Uterus (tissue), 4 donors: Measurements from ENCODE around the gene KRTAP5-8. TPM values are rescaled to one million over a fixed set of nuclear protein-coding genes. Genes with fewer than 3 reads are reported as not detected.
"Not testable (repeated sequence)": the region's sequence is repeated elsewhere in the genome, so short reads cannot be mapped to it uniquely, and the experiment has no call there.

Experiments used
- DNase-seq, 2 donors: peaks; one replicate each; pipeline ENCODE4 v3.0.0-alpha.2; 2019 to 2020
- H3K27ac ChIP-seq, 2 donors: fragments of 200-600 bp; sonication (generic); 1 replicate in 1 of 2; 2 replicates in 1 of 2; pipeline ENCODE4 v1.5.1; 2016 to 2018
- H3K27me3 ChIP-seq, 2 donors: fragments of 200-600 bp; sonication (generic); one replicate each; pipeline ENCODE4 v1.5.1; 2018 to 2019; ENCODE audit warnings: control low read depth in 1 of 2
- H3K36me3 ChIP-seq, 2 donors: fragments of 200-600 bp; sonication (generic); one replicate each; pipeline ENCODE4 v1.5.1; 2019; ENCODE audit warnings: control low read depth in 1 of 2
- H3K4me1 ChIP-seq, 2 donors: fragments of 200-600 bp; sonication (generic); one replicate each; pipeline ENCODE4 v1.5.1; 2018 to 2019; ENCODE audit warnings: control low read depth in 1 of 2
- H3K4me3 ChIP-seq, 2 donors: fragments of 200-600 bp; sonication (generic); 1 replicate in 1 of 2; 2 replicates in 1 of 2; pipeline ENCODE4 v1.5.1; 2018 to 2019; ENCODE audit warnings: mild to moderate bottlenecking in 1 of 2
- H3K9me3 ChIP-seq, 2 donors: fragments of 200-600 bp; sonication (generic); one replicate each; pipeline ENCODE4 v1.5.1; 2019; ENCODE audit warnings: control low read depth in 1 of 2
- CTCF ChIP-seq, 4 experiments: fragments of 200-600 bp in 2 of 4; fragments of 450-650 bp in 2 of 4; sonication (generic) in 2 of 4; IDR thresholded peaks; one replicate each; pipeline ENCODE4 v1.5.1; 2016 to 2019; ENCODE audit warnings: antibody characterized with exemption in 4 of 4, mild to moderate bottlenecking in 2 of 4, moderate library complexity in 1 of 4
- POLR2A ChIP-seq, 2 donors: fragments of 450-650 bp; IDR thresholded peaks; one replicate each; pipeline ENCODE4 v1.6.1; 2016; ENCODE audit warnings: antibody characterized with exemption in 2 of 2, mild to moderate bottlenecking in 1 of 2, moderate library complexity in 1 of 2
- intact Hi-C: fragments of 100-400 bp; cut with DNase I; formaldehyde crosslinking; loops from one replicate; pipeline ENCODE4 v1.15.1; 2023; ENCODE audit warnings: low total_unique reads
- total RNA-seq, 4 donors: library from RNA; depleted of rRNA in 3 of 4; stranded (reverse); fragments of >200 nt in 3 of 4; gene quantifications; one replicate each; pipeline versions ENCODE4 v1.1.0 to v1.2.4, GENCODE V29; 2014 to 2023
- donor health status: DM: yes; HTN: yes; CAD: no.

KRTAP5-8 gene
- total RNA-seq, 4 donors from 2014 or later, result 0.64 TPM; not detected in 3

DNA sequence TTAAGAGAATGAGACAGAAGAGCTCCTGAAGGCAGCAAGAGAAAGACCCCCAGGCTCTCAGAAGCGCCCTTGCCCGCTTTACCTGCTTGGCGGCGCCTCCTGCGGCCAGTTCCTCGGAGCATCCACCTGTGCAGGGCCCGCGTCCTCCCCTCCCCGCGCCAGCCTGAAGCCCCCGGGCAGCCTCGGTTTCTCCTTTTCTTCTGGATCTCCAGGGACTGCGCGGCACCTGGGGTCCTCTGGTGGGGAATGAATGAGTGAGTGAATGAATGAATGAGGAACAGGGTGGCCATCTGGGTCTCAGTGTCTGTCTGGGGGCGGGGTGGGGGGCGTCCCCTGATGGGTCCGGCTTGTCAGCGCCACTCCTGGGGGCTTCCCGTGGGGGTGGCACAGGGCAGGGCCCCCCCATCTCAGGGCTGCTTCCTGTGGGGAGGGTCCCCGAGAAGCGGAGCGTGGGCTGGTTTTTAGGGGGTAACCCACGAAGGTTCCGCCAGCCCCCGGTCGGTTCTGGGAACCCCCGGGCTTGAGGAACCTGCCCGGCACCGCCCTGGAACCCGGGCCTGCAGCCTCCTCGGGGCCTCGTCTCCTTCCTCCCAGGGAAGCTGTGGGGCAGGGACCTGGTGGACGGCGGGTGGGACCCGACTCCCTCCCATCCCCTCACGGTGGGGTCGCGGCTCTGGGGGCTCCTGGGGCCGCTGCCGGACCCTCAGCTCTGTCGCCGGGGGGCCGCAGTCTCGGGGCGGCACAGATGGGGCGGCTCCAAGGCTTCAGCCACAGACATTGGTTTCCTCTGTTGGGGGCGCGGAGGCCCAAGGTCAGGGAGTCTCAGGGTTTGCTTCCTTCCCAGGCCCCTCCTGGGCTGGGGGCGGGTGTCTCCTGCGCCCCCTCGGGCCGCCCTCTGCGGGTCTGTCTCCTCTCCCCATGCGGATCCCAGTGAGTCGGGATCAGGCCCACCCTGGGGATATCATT is 19.0 kb upstream of the KRTAP5-8 start:
- no peak for DNase-seq
- no peak for TF ChIP-seq CTCF (IDR thresholded peaks at IDR 0.05)
- no peak for TF ChIP-seq POLR2A (IDR thresholded peaks at IDR 0.05)
- intact Hi-C loops, result no loop called here
- H3K4me1 ChIP-seq, result no peaks in the 10 kb centered on the region
- H3K36me3 ChIP-seq, result no peaks in the 10 kb centered on the region
- H3K27ac ChIP-seq, result no peak overlapping the region
- H3K9me3 ChIP-seq, result no peaks in the 10 kb centered on the region
- H3K27me3 ChIP-seq, result no peaks in the 10 kb centered on the region
- H3K4me3 ChIP-seq, result no peak overlapping the region

DNA sequence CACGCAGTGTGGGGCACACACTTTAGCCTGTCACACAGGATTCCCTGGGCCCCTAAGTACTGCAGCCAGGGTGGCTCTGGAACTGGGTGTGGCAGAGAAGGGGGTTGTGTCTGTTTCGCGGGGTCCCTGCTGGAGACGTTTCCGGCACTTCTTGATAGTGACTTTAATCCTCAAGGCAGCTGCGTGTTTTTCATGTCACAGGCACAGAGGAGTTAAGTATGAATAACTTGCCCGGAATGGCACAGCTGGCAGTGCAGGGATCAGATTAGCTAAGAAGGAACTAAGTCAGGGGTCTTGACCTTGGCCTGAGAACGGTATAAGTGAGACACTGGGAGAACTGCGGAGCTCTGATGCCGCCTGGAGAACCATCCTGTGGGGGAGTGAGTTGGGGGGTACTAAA is 18.3 kb upstream of the KRTAP5-8 start:
- H3K27me3 ChIP-seq, result no peaks in the 10 kb centered on the region
- no peak for DNase-seq
- TF ChIP-seq CTCF (IDR thresholded peaks at IDR 0.05) (no peak), POLR2A (IDR thresholded peaks at IDR 0.05) (no peak)

DNA sequence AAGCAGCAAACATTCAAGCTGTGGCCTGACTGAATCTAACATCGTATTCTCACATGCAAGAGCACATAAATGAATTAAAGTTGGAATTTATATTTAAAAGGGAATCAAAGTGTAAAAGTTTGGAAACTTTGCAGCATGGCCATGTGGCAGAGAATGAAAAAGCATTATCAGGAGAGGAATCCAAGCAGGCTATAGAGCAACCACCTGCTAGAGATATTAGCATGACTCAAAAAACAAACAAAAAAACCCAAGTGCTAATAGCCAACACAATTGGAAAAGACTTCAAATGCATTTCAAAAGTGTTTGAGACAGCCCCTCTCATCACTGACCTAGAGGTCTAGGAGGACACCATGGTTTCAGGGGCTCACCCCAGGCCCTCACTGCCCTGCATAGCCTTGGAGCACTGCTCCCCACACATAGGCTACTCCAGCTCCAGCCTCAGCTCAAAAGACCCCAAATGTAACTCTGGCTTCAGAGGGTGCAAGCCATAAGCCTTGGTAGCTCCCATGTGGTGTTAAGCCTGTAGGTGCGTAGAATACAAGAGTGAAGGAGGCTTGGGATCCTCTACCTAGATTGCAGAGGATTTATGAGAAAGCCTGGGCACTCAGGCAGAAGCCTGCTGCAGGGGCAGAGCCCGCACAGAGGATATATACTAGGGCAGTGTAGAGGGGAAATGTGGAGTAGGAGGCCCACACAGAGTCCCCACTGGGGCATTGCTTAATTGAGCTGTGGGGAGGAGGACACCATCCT is 12.5 kb upstream of the KRTAP5-8 start:
- TF ChIP-seq POLR2A (IDR thresholded peaks at IDR 0.05) (no peak), CTCF (IDR thresholded peaks at IDR 0.05) (no peak)
- Histone ChIP-seq H3K4me3 (no peak overlapping the region), H3K36me3 (no peaks in the 10 kb centered on the region), H3K9me3 (no peaks in the 10 kb centered on the region), H3K4me1 (no peaks in the 10 kb centered on the region), H3K27me3 (no peaks in the 10 kb centered on the region), H3K27ac (no peak overlapping the region)
- DNase-seq, result no peak
- intact Hi-C loops, result no loop called here

More for the DNA sequence above, 18.3 kb upstream of the KRTAP5-8 start:
- H3K4me3 ChIP-seq, result no peak overlapping the region
- intact Hi-C loops, result no loop called here
- no peaks in the 10 kb centered on the region for H3K4me1 ChIP-seq
- no peaks in the 10 kb centered on the region for H3K9me3 ChIP-seq
- H3K36me3 ChIP-seq, result no peaks in the 10 kb centered on the region
- no peak overlapping the region for H3K27ac ChIP-seq

DNA sequence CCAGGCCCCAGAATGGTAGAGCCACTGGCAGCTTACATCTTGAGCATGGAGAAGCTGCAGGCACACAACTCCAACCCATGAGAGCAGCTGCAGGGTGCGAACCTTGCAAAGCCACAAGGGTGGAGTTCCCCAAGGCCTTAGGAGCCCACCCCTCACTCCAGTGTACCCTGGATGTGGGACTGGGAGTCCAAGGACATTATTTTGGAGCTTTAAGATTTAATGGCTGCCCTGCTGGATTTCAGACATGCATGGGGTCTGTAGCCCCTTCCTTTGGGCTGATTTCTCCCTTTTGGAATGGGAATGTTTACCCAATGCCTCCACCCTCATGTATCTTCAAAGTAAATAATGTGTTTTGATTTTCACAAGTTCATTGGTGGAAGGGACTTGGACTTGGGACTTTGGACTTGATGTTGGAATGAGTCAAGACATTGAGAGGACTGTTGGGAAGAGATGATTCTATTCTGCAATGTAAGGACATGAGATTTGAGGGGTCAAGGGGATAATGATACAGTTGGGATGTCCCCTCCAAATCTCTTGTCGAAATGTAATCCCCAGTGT is 11.8 kb upstream of the KRTAP5-8 start:
- intact Hi-C loops, result no loop called here
- H3K36me3 ChIP-seq, result no peaks in the 10 kb centered on the region
- no peak for TF ChIP-seq CTCF (IDR thresholded peaks at IDR 0.05)
- TF ChIP-seq POLR2A (IDR thresholded peaks at IDR 0.05), result no peak
- no peaks in the 10 kb centered on the region for H3K9me3 ChIP-seq
- H3K4me3 ChIP-seq, result no peak overlapping the region
- no peaks in the 10 kb centered on the region for H3K4me1 ChIP-seq
- H3K27ac ChIP-seq, result no peak overlapping the region
- no peak for DNase-seq
- no peaks in the 10 kb centered on the region for H3K27me3 ChIP-seq

DNA sequence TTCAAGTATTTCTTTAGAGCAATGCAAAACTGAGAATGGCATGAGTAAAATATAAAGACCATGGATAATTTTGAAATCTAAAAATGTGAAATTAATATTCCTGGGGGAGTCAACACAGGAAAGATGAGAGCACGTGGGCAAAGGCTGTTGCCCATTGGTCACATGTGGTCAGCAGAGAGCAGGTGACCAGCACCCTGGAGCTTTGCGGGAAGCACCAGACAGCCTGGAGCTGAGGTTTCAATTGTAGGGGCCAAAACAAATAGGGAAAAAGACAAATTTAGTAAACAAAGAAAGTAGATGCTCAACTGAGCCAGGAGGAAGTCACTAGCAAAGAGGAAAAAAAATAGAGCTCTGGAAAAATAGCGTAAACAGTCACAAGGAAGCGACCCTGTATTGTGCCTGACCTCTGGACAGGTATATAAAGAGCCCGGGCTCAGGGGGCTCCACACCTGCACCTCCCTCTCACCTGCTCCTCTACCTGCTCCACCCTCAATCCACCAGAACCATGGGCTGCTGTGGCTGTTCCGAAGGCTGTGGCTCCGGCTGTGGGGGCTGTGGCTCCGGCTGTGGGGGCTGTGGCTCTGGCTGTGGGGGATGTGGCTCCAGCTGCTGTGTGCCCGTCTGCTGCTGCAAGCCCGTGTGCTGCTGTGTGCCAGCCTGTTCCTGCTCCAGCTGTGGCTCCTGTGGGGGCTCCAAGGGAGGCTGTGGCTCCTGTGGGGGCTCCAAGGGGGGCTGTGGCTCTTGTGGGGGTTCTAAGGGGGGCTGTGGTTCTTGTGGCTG is 10.8 kb upstream of the KRTAP5-8 start, which contains the start of gene KRTAP5-7:
Gene KRTAP5-7, plus strand, starts transcription at position 472 of the 780 bp plus-strand sequence. Its CDS starts 34 bp downstream, at position 506.
- H3K9me3 ChIP-seq, H3K4me1 ChIP-seq, H3K36me3 ChIP-seq, H3K4me3 ChIP-seq, DNase-seq, H3K27me3 ChIP-seq, intact Hi-C loops, H3K27ac ChIP-seq: not testable (repeated sequence)
